Activated naive CD8-positive, alpha-beta T cell treated with anti-CD3 and anti-CD28 coated beads, Interleukin-2, amount 50 U/mL, for 16 hours (primary cell): ENCODE results near the gene ZNF112.
"Not testable (repeated sequence)": the region's sequence is repeated elsewhere in the genome, so short reads cannot be mapped to it uniquely, and the experiment has no call there.

ENCODE experiments used
- DNase-seq: peaks from one replicate; pipeline ENCODE4 v3.0.0-alpha.2; 2020; ENCODE audit warnings: low read depth, low spot score

The ZNF112 gene

GRCh38 chr19:44356383-44357111, at the start of gene ZNF112:
ZNF112 (minus strand) TSS chr19:44356680; CDS start chr19:44340539, 16,141 bp downstream.
- no peak for DNase-seq

- DNase-seq = peak; percentile 73
Observed at GRCh38 chr19:44401139-44402115, 44.9 kb upstream of the ZNF112 start, which contains the start of gene ZNF285. ZNF285 (minus strand) TSS chr19:44401608; CDS start chr19:44397213, 4,395 bp downstream.

- DNase-seq = not testable (repeated sequence)
Observed at GRCh38 chr19:44389268-44389667, 32.8 kb upstream of the ZNF112 start.

GRCh38 chr19:44374789-44375188, 18.3 kb upstream of the ZNF112 start:
- no peak for DNase-seq

- DNase-seq = no peak
Observed at GRCh38 chr19:44371815-44372480, 15.5 kb upstream of the ZNF112 start.

GRCh38 chr19:44367024-44367423, 10.5 kb upstream of the ZNF112 start:
- DNase-seq = no peak

- no peak for DNase-seq
Observed at GRCh38 chr19:44346556-44346955, 9.9 kb downstream of the ZNF112 start.

GRCh38 chr19:44345959-44346358, 10.5 kb downstream of the ZNF112 start:
- no peak for DNase-seq

GRCh38 chr19:44344255-44344654, 12.2 kb downstream of the ZNF112 start:
- DNase-seq = no peak

- no peak for DNase-seq
Observed at GRCh38 chr19:44341794-44342193, 14.7 kb downstream of the ZNF112 start.

GRCh38 chr19:44334639-44335038, 21.8 kb downstream of the ZNF112 start:
- not testable (repeated sequence) for DNase-seq

GRCh38 chr19:44332145-44332544, 24.3 kb downstream of the ZNF112 start:
- DNase-seq = no peak

- no peak for DNase-seq
Observed at GRCh38 chr19:44315883-44316282, 40.6 kb downstream of the ZNF112 start.

GRCh38 chr19:44313231-44313630, 43.2 kb downstream of the ZNF112 start:
- no peak for DNase-seq

- no peak for DNase-seq
Observed at GRCh38 chr19:44308011-44308410, 48.5 kb downstream of the ZNF112 start.

GRCh38 chr19:44306283-44306682, 50.2 kb downstream of the ZNF112 start:
- no peak for DNase-seq

- no peak for DNase-seq
Observed at GRCh38 chr19:44305457-44305856, 51.0 kb downstream of the ZNF112 start.

GRCh38 chr19:44304659-44305193, 51.8 kb downstream of the ZNF112 start, which contains the start of gene ZNF235:
ZNF235 (minus strand) TSS chr19:44305025; CDS start chr19:44303404, 1,621 bp downstream.
- peak; percentile 55 for DNase-seq

GRCh38 chr19:44303976-44304568, 52.4 kb downstream of the ZNF112 start:
- no peak for DNase-seq

- no peak for DNase-seq
Observed at GRCh38 chr19:44303320-44303719, 53.2 kb downstream of the ZNF112 start.

GRCh38 chr19:44284968-44285367, 71.5 kb downstream of the ZNF112 start:
- no peak for DNase-seq
